ENCODE results near the gene NBAS. TPM values are rescaled to one million over a fixed set of nuclear protein-coding genes. Genes with fewer than 3 reads are reported as not detected.
"Not testable (repeated sequence)": the region's sequence is repeated elsewhere in the genome, so short reads cannot be mapped to it uniquely, and the experiment has no call there.

NBAS gene
- total RNA-seq, 1 donor from 2014 or later = 29.7 TPM

DNA sequence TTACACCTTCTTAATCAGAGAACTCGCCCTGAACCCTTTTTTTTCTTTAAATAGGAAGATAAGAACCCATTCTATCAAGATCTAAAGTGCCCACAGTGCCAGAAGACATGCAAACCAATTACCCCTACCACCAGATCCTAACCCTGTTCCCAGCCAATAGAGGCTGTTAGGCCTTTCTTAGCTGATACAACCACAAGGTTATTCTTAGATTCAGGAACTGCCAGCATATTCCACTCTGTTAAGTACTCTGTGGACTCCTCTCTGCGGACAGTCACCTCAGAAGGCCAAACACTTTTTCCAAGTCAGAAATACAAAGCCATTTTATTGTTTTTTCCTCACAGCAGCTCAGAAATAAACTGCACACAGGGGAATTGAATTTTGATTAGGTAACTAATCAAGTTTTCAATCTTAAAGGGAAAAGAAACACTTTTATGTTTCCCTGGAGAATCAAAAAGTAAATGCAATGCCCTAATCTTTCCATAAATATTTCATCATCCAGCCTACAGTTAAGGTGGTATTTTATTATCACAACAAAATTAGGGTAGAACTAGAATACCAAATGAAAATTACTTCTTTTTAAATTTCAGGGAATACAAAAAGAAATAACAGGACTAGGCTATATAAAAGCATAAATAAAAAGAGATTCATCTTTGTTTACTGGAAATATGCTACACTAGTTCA is 111.4 kb downstream of the NBAS start:
- Histone ChIP-seq H3K4me1 (no peaks in the 10 kb centered on the region), H3K4me3 (no peak overlapping the region), H3K27ac (no peak overlapping the region), H3K27me3 (no peaks in the 10 kb centered on the region), H3K36me3 (peaks cover 0 to 7% of the 10 kb centered on the region in 2 donors), H3K9me3 (no peaks in the 10 kb centered on the region)
- DNase-seq (ENCODE audit: extremely low spot score in 2 of 2) = no peak
- intact Hi-C loops (cut with DNase I) = no loop called here
- TF ChIP-seq POLR2A (IDR thresholded peaks at IDR 0.05) = no peak
- TF ChIP-seq POLR2AphosphoS5 (IDR thresholded peaks at IDR 0.05; ENCODE audit: insufficient read depth in 1 of 2, low read depth in 1 of 2) = no peak
- TF ChIP-seq, protein P1, sequence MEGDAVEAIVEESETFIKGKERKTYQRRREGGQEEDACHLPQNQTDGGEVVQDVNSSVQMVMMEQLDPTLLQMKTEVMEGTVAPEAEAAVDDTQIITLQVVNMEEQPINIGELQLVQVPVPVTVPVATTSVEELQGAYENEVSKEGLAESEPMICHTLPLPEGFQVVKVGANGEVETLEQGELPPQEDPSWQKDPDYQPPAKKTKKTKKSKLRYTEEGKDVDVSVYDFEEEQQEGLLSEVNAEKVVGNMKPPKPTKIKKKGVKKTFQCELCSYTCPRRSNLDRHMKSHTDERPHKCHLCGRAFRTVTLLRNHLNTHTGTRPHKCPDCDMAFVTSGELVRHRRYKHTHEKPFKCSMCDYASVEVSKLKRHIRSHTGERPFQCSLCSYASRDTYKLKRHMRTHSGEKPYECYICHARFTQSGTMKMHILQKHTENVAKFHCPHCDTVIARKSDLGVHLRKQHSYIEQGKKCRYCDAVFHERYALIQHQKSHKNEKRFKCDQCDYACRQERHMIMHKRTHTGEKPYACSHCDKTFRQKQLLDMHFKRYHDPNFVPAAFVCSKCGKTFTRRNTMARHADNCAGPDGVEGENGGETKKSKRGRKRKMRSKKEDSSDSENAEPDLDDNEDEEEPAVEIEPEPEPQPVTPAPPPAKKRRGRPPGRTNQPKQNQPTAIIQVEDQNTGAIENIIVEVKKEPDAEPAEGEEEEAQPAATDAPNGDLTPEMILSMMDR (IDR thresholded peaks at IDR 0.05) = no peak

DNA sequence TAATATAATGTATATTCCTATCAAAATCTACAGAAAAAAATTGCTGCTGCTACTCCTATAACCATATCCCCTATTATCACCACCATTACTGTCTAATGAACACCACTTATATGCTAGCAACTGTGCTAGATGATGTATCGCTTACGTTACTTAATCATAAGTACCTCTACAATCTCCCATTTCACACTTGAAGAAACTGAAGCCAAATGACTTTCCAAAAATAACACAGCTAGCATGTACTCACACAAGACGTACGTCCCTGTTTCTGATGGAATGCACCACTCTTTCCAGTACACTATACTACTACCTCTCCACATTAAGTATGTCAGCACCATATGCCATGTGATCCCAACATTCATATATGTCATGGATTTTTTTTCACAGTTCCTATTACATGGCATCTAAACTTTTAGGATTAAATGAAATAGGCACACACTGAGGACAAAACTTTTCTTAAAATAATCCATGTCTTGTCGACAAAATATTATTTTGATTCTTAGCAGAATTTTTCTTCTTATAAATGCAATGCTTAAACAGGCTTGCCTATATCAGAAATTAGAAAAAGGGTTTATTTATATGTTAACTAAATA is 112.8 kb downstream of the NBAS start:
- Histone ChIP-seq H3K27me3 (no peaks in the 10 kb centered on the region), H3K4me1 (no peaks in the 10 kb centered on the region), H3K27ac (no peak overlapping the region), H3K4me3 (no peak overlapping the region), H3K36me3 (peaks cover 0 to 7% of the 10 kb centered on the region in 2 donors), H3K9me3 (no peaks in the 10 kb centered on the region)
- DNase-seq (ENCODE audit: extremely low spot score in 2 of 2) = no peak
- intact Hi-C loops (cut with DNase I) = no loop called here
- TF ChIP-seq POLR2AphosphoS5 (IDR thresholded peaks at IDR 0.05; ENCODE audit: insufficient read depth in 1 of 2, low read depth in 1 of 2) = no peak
- TF ChIP-seq, protein P1 (IDR thresholded peaks at IDR 0.05) = no peak
- no peak for TF ChIP-seq POLR2A (IDR thresholded peaks at IDR 0.05)

DNA sequence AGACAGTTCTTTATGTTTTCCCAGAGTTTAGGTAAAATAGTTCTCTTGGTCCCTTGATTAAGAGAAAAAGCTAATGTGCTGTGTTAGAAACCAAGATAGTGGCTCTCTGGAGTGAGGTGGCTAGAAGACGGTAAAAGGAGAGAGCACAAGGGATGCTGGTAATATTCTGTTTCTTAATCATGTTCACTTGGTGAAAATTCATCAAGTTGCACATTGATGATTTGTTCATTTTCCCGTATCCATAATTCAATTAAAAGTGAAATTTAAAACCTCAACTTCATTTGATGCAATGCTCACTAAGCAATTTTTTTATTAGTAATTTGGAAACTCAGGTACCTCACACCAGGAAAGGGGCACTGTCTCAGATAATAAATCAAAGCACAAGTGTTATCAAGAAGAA is 113.8 kb downstream of the NBAS start:
- Histone ChIP-seq H3K36me3 (peaks cover 0 to 7% of the 10 kb centered on the region in 2 donors), H3K4me1 (no peaks in the 10 kb centered on the region), H3K4me3 (no peak overlapping the region), H3K27ac (no peak overlapping the region), H3K27me3 (no peaks in the 10 kb centered on the region), H3K9me3 (no peaks in the 10 kb centered on the region)
- intact Hi-C loops (cut with DNase I) = no loop called here
- DNase-seq (ENCODE audit: extremely low spot score in 2 of 2) = no peak
- no peak for TF ChIP-seq POLR2AphosphoS5 (IDR thresholded peaks at IDR 0.05; ENCODE audit: insufficient read depth in 1 of 2, low read depth in 1 of 2)

DNA sequence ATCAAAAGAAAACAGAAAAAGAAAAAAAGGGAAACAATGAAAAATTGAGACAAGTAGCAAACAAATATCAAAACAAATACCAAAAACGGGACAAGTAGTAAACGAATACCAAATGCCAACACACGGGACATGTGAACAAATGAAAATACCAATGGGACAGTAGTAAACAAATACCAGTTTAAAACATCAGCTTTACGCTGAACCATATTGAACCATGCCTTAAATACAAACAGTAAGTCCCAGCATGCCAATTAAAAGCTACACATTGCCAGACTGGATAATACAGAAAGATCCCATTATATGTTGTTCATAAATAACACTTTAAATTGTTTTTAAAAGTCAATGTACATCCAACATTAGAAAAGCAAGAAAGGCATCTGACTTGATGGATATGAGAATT is 114.2 kb downstream of the NBAS start:
- TF ChIP-seq POLR2AphosphoS5 (IDR thresholded peaks at IDR 0.05; ENCODE audit: insufficient read depth in 1 of 2, low read depth in 1 of 2) = no peak
- TF ChIP-seq POLR2A (IDR thresholded peaks at IDR 0.05) = no peak
- no peaks in the 10 kb centered on the region for H3K27me3 ChIP-seq
- no peak for DNase-seq (ENCODE audit: extremely low spot score in 2 of 2)
- intact Hi-C loops (cut with DNase I) = no loop called here
- no peak overlapping the region for H3K27ac ChIP-seq
- no peak overlapping the region for H3K4me3 ChIP-seq
- H3K4me1 ChIP-seq = no peaks in the 10 kb centered on the region
- H3K36me3 ChIP-seq = peaks cover 0 to 7% of the 10 kb centered on the region in 2 donors
- no peaks in the 10 kb centered on the region for H3K9me3 ChIP-seq

DNA sequence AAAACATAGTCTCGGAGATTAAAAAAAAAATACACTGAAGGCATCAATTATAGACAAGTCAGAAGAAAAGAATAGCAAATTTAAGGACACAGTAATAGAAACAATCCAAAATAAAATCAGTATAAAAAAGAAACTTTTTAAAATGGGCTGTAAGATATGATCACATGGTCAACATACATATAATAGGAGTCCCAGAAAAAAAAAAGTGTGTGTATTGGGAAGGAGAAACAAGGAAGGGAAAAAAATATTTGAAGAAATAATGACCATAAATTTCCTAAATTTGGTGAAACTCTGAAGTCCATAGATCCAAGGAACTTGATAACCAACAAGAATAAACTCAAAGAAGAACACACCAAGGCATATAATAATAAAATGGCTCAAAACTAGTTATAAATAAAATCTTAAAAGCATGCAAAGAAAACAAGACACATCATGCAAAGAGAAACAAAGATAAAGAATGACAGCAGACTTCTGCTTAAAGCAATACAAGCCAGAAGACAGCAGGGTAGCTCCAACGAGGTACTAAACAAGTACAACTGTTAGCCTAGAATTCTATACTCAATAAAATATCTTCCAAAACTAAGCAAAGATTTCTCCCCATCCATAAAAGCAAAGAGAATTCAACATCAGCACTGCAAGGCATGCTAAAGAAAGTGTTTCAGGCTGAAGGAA is 115.1 kb downstream of the NBAS start:
- no peak for DNase-seq (ENCODE audit: extremely low spot score in 2 of 2)
- Histone ChIP-seq H3K9me3 (no peaks in the 10 kb centered on the region), H3K4me1 (no peaks in the 10 kb centered on the region), H3K36me3 (peaks cover 0 to 7% of the 10 kb centered on the region in 2 donors), H3K4me3 (no peak overlapping the region), H3K27me3 (no peaks in the 10 kb centered on the region), H3K27ac (no peak overlapping the region)
- no peak for TF ChIP-seq POLR2AphosphoS5 (IDR thresholded peaks at IDR 0.05; ENCODE audit: insufficient read depth in 1 of 2, low read depth in 1 of 2)
- TF ChIP-seq, protein P1 (IDR thresholded peaks at IDR 0.05) = no peak
- no peak for TF ChIP-seq POLR2A (IDR thresholded peaks at IDR 0.05)
- intact Hi-C loops (cut with DNase I) = no loop called here

DNA sequence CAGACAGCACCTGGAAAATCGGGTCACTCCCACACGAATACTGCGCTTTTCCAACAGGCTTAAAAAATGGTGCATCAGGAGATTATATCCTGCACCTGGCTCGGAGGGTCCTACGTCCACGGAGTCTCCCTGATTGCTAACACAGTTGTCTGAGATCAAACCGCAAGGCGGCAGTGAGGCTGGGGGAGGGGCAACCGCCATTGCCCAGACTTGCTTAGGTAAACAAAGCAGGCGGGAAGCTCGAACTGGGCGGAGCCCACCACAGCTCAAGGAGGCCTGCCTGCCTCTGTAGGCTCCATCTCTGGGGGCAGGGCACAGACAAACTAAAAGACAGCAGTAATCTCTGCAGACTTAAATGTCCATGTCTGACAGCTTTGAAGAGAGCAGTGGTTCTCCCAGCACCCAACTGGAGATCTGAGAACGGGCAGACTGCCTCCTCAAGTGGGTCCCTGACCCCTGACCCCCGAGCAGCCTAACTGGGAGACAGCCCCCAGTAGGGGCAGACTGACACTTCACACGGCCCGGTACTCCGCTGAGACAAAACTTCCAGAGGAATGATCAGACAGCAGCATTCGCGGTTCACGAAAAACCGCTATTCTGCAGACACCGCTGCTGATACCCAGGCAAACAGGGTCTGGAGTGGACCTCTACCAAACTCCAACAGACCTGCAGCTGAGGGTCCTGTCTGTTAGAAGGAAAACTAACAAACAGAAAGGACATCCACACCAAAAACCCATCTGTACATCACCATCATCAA is 121.2 kb downstream of the NBAS start:
- H3K9me3 ChIP-seq; H3K27ac ChIP-seq; H3K4me3 ChIP-seq; H3K4me1 ChIP-seq; H3K36me3 ChIP-seq; intact Hi-C loops (cut with DNase I); H3K27me3 ChIP-seq; DNase-seq (ENCODE audit: extremely low spot score in 2 of 2): not testable (repeated sequence)

DNA sequence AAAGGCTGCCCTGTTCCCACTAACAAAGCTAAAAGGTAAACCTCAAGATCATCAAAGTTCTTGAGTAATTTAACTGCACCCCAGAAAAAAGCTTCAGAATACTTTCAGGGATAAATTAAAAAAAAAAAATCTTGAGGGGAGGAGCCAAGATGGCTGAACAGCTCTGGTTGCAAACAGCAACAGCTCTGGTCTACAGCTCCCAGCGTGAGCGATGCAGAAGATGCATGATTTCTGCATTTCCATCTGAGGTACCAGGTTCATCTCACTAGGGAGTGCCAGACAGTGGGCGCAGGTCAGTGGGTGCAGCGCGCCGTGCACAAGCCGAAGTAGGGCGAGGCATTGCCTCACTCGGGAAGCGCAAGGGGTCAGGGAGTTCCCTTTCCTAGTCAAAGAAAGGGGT is 121.8 kb downstream of the NBAS start:
- H3K36me3 ChIP-seq; H3K27me3 ChIP-seq; H3K27ac ChIP-seq; H3K9me3 ChIP-seq; H3K4me3 ChIP-seq; intact Hi-C loops (cut with DNase I); H3K4me1 ChIP-seq; DNase-seq (ENCODE audit: extremely low spot score in 2 of 2): not testable (repeated sequence)
